ENCODE results near the gene SEC61B.

GRCh38 chr9:99193466-99193821, 28.6 kb upstream of the SEC61B start:
- TF ChIP-seq POLR2AphosphoS5 (IDR thresholded peaks at IDR 0.05; ENCODE audit: low read depth, low read length) = no peak
- TF ChIP-seq TAF1 (IDR thresholded peaks at IDR 0.05; ENCODE audit: borderline replicate concordance, insufficient read depth, low read length) = no peak
